Lower leg skin (tissue), 4 donors: ENCODE measurements around the gene KCNT1. TPM values are rescaled to one million over a fixed set of nuclear protein-coding genes. Genes with fewer than 3 reads are reported as not detected.

Experiments
- DNase-seq, 2 donors: peaks; one replicate each; pipeline ENCODE4 v3.0.0-alpha.2; 2019; ENCODE audit warnings: low spot score in 2 of 2
- H3K4me3 ChIP-seq: fragments of 200-600 bp; sonication (generic); 2 replicates; pipeline ENCODE4 v1.5.1; 2017; ENCODE audit warnings: mild to moderate bottlenecking, low read depth; ENCODE audit not compliant: poor library complexity, severe bottlenecking
- CTCF ChIP-seq, 3 donors: fragments of 450-650 bp; IDR thresholded peaks; one replicate each; pipeline ENCODE4 v1.5.1; 2016; ENCODE audit warnings: antibody characterized with exemption in 3 of 3, mild to moderate bottlenecking in 3 of 3, moderate library complexity in 2 of 3
- POLR2A ChIP-seq, 2 donors: fragments of 450-650 bp; IDR thresholded peaks; one replicate each; pipeline ENCODE4 v1.6.1; 2016 to 2017; ENCODE audit warnings: antibody characterized with exemption in 2 of 2, mild to moderate bottlenecking in 1 of 2, moderate library complexity in 1 of 2
- WGBS, 2 donors: methylation state at CpG; one replicate each; pipeline ENCODE4 v1.1.5; 2018; 5-methylcytosine and 5-hydroxymethylcytosine counted together
- intact Hi-C: fragments of 100-400 bp; cut with DNase I; formaldehyde crosslinking; loops from one replicate; pipeline ENCODE4 v1.15.0; 2023; ENCODE audit warnings: low total_unique reads
- total RNA-seq, 4 donors: library from RNA; depleted of rRNA; stranded (reverse); fragments of >200 nt; gene quantifications; one replicate each; pipeline ENCODE4 v1.1.0, GENCODE V29; 2016

KCNT1 gene
- total RNA-seq, 4 donors from 2014 or later, result 0.10 TPM; not detected in 3

- no peak overlapping the region for H3K4me3 ChIP-seq
- intact Hi-C loops, result no loop called here
- WGBS, 2 donors, result 87 to 91% methylated on average over 9 to 10 of the region's 10 CpGs
- TF ChIP-seq POLR2A (IDR thresholded peaks at IDR 0.05) (no peak), CTCF (IDR thresholded peaks at IDR 0.05) (no peak)
- no peak for DNase-seq
Observed at GRCh38 chr9:135798263-135798585, 96.2 kb downstream of the KCNT1 start.

GRCh38 chr9:135799261-135799660, 97.3 kb downstream of the KCNT1 start:
- DNase-seq, result no peak
- WGBS, 2 donors, result 93 to 96% methylated on average over 13 of the region's 13 CpGs
- H3K4me3 ChIP-seq, result no peak overlapping the region
- no peak for TF ChIP-seq CTCF (IDR thresholded peaks at IDR 0.05)
- TF ChIP-seq POLR2A (IDR thresholded peaks at IDR 0.05), result no peak
- intact Hi-C loops, result no loop called here

- intact Hi-C loops, result no loop called here
- 90 to 92% methylated on average over 6 of the region's 6 CpGs for WGBS, 2 donors
Observed at GRCh38 chr9:135801070-135801469, 99.1 kb downstream of the KCNT1 start.

GRCh38 chr9:135802876-135803419, 101.0 kb downstream of the KCNT1 start:
- TF ChIP-seq CTCF (IDR thresholded peaks at IDR 0.05) (no peak), POLR2A (IDR thresholded peaks at IDR 0.05) (no peak)
- H3K4me3 ChIP-seq, result no peak overlapping the region
- no peak for DNase-seq
- WGBS, 2 donors, result 58 to 66% methylated on average over 14 to 18 of the region's 18 CpGs
- intact Hi-C loops, result no loop called here

More at GRCh38 chr9:135801070-135801469, 99.1 kb downstream of the KCNT1 start:
- DNase-seq, result no peak
- H3K4me3 ChIP-seq, result no peak overlapping the region
- TF ChIP-seq CTCF (IDR thresholded peaks at IDR 0.05) (no peak), POLR2A (IDR thresholded peaks at IDR 0.05) (no peak)

GRCh38 chr9:135803441-135803840, 101.5 kb downstream of the KCNT1 start:
- intact Hi-C loops, result no loop called here
- WGBS, 2 donors, result 86 to 87% methylated on average over 10 of the region's 10 CpGs
- TF ChIP-seq CTCF (IDR thresholded peaks at IDR 0.05) (no peak), POLR2A (IDR thresholded peaks at IDR 0.05) (no peak)
- H3K4me3 ChIP-seq, result no peak overlapping the region
- no peak for DNase-seq
